GM19193 (cell line): Measurements from ENCODE around the gene CYRIA.

Experiments used
- POLR2A ChIP-seq: IDR thresholded peaks from 4 replicates; pipeline ENCODE4 v1.6.1; 2011; ENCODE audit not compliant: insufficient read depth, insufficient read length; ENCODE audit errors: extremely low read depth

The CYRIA gene

DNA sequence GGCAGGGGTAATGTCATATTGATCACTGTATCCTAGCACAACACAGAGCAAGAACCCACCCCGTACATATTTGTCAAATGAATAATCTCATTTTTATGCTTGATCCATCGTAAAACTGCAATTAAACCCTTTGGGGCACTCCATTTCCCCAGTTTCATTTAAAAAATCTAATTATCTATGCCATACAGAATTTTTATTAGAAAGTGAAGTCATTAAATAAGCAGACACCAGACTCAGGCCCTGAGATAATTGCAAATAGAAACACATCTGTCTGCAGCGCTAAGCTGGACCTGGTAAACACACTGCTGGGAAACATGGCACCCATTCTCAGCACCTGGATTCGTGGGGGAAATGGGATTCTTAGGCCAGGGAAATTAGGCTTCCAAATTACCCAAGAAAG, 5.1 kb downstream of the CYRIA start:
- TF ChIP-seq POLR2A: no peak

DNA sequence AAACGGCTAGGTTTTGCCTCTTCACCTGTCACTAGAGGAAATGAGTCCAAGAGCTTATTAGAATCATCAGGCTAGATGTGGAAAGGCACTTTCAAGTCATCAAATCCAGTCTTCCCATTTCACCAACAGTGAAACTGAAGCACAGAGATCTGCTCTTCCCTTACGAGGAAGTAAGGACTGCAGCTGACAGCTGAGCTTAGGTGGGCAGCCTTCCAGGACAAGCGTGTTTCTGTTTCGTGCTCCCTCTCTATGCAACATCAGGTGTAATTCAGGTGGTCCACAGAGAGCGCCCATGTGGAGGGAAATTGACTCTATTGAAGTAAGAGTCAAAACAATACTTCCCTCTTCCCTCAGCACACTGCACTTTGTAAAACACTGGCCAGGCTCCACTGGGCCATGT, 5.5 kb downstream of the CYRIA start:
- no peak for TF ChIP-seq POLR2A

DNA sequence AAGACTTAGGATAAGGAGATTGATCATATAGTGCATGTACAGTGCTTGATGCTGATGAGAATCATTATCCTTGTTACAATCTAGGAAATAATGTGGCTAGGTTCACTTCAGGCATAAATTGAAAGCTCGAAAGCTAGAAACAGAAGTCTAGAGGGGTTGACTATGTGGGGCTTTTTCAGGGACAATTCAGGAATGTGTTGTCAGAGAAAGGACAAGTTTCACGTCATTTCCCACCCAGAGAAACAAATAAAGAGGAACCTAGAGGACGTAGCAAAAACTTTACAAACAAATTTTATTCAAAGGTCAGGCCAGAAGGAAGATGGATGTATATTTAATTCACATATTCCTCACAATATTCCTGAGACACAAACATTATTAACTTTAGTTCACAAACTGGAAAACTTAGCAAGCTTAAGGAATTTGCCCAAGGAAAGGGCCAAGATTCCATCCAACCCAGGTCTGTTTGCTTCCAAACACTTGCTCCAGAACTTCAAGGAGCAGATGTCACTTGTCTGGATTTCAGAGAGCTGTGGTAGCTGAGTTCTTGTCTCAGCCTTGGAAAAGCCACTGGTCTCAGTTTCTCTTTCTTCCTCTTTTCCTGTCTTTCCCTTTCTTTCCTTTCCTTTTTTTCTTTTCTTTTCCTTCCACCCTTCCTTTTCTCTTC, 7.4 kb downstream of the CYRIA start:
- no peak for TF ChIP-seq POLR2A

DNA sequence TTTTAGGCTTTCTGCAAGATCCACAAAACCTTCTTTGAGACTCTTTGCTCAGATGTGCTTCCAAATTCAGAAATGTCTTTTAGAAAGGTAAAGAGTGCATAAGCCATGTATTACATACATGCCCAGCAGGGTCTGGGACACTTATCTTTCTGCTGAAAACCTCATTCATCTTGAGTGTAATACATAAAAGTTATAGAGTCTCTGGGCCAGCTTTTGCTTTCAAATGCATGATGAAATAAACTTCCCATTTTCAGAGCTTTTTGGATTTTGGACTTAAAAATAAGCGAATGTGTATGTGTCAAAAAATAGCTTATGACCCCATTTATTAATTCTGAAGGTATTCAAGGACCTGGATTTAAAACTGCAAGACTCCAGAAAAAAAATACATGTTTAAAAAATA, 8.0 kb downstream of the CYRIA start:
- TF ChIP-seq POLR2A: no peak

DNA sequence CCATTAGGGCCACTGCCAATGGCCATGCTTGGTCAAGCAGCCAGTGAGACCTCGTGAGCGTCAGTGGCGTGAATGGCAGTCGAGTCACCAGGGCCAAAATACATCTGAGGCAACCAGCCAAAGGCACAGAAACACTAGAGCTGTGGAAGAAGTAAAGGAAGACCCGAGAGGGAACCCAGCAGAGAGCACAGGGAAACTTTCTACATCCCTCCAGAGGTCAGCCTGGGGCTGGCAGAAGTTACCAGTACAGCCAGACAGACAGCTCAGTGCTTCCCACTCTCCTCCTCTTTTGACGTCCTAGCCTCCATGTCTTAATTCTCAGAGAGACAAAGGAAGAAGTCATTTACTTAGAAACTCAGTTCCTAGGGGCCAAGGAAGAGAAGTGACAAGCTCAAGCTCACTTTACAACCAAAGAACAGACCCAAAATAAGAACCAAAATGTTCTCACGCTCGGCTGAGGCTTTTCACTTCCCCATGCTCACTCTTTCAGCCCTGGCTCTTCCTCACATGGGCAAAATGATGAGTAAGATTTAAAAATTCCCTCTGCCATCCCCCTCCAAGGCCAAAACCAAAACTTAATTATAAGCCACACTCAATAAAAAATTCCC, 8.7 kb downstream of the CYRIA start:
- no peak for TF ChIP-seq POLR2A

DNA sequence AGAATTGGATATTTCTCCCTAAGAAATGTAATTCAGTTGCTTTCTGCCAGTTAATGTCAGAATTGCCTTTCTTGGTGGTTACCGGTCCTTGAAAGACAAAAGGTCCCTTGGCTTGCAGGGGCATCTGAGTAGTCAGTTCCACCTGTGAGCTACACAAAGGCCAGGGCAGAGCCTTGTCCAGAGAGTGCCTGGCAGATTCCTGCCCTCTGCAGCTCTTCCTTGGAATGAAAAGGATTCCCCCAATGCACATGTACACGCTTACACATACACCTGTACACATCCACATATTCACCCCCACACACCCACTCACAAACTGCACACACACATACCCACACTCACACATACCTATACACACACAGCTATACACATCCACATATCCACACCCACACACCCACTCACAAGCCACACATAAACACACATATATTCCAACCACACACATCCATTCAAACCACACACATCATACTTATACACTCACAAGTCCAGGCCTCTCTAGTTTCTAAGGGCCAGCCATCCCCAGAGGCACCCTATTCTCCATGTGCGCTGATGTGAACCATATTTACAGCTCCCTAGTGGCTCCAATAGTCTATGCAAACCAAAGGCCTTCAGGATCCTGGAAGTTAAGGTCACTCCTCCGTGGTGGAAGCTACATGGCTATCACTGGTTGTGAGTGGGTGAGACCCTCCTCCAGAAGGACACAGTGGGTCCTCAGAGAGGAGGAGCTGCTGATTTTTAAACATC, 9.6 kb downstream of the CYRIA start:
- no peak for TF ChIP-seq POLR2A

DNA sequence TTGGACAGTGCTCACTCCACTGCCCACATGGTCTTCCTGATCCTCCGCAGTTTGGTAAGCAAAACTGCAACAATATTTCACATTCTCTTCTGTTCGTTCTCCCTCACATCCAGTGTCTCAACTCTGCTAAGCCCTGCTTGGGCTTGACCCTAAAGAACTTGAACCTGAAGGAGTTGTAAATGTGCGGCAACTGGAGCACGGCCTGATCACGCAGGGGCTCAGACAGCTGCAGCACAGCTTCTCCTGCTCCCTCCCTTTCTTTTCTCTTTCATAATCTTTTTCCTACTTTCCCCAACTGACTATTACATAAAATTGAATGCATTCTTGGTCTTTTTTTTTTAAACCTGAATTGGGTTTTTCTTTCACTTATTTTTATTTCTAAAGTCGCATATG, 10.2 kb downstream of the CYRIA start:
- no peak for TF ChIP-seq POLR2A

DNA sequence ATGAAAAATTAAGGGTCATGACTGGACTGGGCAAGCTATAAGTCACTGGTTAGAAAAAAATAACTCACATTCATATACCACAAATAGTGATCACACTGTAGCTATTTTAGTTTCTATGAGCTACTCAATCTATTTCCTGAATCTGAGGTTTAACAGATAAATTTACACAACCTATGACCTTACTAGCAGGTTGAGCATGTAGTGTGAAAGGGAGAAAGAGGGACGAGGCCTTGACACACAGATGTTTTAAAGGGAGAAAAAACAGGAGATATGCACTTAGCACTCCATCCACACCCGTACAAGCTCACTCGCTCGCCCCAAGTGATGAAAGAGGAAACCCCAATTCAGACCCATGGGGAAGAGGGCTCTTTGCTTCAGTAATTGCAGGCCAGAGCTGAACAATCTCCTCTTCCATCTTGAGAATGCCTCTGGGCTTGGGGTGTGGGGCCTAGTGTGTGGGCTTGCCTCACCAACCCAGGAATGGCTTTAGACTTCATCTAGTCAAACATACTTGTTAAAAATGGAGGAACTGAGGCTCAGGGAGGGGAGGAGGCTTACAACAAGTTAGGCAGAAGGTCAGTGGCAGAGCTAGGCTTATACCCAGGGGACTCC, 10.7 kb downstream of the CYRIA start:
- TF ChIP-seq POLR2A: no peak

DNA sequence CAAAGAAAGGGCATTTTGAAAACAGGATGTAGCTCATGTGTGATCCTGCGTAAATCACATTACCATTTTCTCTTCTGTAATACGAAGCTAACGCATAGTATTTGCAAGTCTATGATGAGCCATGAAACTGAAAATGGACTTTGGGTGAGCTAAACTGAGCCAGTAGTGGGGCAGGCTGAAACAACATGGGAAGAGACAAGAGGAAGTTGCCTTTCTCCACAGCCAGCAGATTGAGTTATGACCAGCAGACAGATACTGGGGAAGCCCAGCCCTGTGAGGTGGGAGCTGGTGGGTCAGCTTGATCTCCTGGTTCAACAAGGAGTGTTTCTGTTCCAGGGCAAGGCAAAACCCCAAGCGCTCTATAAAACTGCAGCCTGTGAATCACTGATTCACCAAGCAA, 11.8 kb downstream of the CYRIA start:
- TF ChIP-seq POLR2A: no peak

DNA sequence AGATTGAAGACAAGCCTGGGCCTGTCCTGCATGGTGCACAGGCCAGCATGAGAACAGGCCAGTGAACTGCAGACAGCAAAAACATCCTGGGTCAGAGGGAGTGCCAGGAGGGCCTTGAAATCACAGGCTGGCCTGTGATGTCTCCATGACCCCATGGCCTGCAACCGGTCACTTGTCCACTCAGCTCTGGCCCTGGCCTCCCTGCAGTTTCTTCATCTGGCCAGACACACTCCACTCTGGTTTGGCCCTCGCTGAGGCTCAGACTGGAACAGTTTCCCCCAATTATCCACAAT, 12.6 kb downstream of the CYRIA start:
- no peak for TF ChIP-seq POLR2A

DNA sequence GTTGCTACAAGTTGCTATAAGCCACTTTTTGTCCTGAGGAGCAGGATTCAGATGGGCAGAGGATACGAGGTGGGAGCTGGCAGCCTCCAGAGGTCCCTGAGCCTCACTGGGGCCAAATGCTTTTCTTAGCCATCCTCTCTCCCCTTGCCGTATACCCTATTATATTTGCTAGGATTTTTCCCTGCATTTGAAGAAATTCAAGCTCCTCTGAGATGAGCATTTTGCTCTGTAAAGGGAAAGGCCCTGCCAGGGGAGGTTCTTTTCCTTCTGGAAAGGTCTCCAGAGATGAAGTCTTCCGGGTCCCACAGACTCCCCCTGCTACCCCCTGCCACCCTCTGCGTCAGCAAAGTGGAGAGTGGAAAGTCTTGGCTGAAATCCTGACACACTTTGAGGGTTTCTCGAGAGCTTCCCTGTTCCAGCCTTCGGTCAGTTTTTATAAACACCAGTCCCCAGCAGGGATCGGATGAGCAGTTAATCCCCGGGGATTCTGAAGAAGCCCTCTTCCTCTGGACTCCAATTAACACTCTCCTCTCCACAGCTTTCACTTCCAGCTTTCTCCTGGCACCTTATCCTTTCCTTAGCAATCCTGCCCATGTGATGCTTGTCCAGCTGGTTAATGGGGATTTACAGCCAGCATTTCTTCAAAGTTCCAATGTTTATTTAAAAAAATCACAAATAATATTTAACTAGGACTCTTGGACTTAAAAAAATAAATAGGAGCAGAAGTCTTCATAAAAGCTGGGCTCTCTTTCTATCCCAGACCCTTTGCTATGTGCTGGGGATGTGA, 13.1 kb downstream of the CYRIA start:
- TF ChIP-seq POLR2A: no peak

DNA sequence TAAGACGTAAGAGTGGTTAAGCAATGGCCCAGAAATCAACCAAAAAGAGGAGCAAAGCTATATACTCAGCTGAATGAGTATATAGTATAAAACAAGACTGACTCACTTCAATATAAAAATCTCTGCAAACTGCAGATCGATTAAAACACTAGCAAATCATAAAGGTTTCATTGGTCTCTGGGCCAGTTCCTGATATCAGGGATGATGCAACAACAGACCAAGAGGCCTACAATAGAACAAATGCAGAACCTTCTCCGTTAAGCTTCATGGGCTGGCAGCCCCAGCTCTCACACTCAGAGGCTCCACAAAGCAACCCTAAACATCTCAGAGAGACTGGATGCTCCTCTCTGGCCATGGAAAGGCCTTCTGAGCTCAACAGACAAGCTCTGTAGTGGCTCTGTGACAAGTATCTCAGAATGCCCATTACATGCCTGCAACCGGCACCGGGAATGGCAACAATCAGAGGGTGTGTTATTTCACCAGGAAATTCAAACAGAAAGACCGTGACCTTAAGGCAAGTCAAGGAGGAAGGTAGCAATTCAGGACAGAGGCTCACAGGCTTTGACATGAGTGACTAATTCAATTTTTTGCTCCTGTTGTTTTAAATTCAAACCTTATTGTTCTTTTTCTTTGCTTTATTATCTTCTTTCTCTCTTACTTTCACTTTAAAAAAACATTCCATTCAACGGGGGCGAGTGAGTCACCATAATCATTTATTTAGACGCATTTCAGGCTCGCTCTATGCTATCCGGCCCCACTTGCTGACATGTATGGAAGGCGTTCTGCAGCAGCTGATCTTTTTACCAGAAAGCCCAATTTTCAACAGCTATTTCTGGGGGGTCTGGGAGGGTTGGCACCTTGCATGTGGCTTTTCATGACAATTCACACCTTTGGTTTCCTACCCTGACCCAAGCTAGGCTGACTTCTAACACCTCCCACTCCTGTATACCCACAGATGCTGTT, 15.1 kb downstream of the CYRIA start:
- no peak for TF ChIP-seq POLR2A

DNA sequence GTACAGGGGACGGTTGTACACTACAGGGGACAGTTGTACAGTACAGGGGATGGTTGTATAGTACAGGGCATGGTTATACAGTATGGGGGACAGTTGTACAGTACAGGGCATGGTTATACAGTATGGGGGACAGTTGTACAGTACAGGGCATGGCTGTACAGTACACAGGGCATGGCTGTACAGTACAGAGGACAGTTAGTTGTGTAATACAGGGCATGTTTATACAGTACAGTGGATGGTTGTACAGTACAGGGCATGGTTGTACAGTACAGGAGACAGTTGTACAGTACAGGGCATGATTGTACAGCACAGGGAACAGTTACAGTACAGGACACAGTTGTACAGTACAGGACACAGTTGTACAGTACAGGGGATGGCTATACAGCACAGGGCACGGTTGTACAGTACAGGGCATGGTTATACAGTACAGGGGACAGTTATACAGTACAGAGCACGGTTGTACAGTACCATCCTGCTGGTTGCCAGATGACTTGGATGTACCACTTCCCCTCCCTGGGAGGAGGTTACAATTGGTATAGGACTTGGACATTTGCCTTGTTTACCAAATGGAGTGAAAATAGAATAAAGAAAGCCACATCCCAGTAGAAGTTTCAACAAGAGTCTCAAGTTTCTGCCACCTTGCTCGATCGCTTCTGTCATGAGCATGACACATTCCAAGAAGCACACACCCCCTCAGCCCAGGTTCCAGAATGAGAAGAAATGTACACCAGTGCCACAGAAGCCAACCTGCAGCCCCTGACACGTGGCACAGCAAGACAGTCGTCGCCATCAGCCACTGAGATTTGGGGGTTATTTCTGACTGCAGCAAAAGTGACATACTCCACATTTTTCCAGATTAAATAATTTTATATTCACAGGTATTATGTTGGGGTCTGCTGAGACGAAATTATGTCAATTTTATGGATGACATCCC, 16.0 kb downstream of the CYRIA start:
- TF ChIP-seq POLR2A: no peak

DNA sequence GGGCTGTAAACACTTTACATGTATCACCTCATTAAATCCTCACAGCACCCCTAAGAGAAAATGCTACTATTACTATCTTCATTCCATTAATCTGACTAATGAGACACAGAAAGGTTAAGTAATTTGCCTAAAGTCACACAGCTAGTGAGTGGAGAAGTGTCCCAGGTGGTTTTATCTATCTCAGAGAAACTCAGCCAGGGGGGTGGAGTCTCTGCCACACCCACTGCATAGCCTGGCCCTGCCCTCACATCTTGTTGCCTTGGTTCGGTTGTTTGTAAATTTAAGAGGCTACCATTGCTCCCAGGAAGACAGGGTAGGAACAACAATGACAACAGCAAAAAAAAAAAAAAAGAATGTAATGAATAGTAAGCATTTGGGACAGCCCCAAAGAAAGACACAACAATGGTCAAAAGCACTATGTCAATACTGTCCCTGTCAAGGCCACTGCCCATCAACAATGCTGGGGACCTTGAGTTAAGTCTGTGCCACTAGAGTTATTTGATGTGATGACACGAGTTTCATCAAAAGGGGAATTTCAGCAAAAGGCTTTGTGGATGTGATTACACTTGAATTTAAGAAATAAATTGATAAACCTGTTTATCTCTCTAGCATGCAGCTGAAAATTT, 17.5 kb downstream of the CYRIA start:
- no peak for TF ChIP-seq POLR2A
